Activated CD4-positive, alpha-beta T cell treated with anti-CD3 and anti-CD28 coated beads for 24 hours (primary cell): ENCODE measurements around the gene CDC42EP4.
"Not testable (repeated sequence)": the region's sequence is repeated elsewhere in the genome, so short reads cannot be mapped to it uniquely, and the experiment has no call there.

ENCODE experiments used
- DNase-seq, 2 donors: peaks; one replicate each; pipeline ENCODE4 v3.0.0-alpha.2; 2020; ENCODE audit warnings: low read depth in 2 of 2

CDC42EP4 gene

GRCh38 chr17:73278465-73279453 is 33.0 kb downstream of the CDC42EP4 start:
- no peak for DNase-seq

- DNase-seq: no peak
Measured at GRCh38 chr17:73278049-73278464, 33.7 kb downstream of the CDC42EP4 start.

GRCh38 chr17:73274490-73274889 is 37.3 kb downstream of the CDC42EP4 start:
- DNase-seq: no peak

GRCh38 chr17:73272906-73273218 is 38.9 kb downstream of the CDC42EP4 start:
- no peak for DNase-seq

- DNase-seq: no peak
Measured at GRCh38 chr17:73271072-73271471, 40.7 kb downstream of the CDC42EP4 start.

- no peak for DNase-seq
Measured at GRCh38 chr17:73269791-73270190, 42.0 kb downstream of the CDC42EP4 start.

GRCh38 chr17:73269329-73269615 is 42.5 kb downstream of the CDC42EP4 start:
- DNase-seq: no peak

GRCh38 chr17:73268582-73269328 is 43.0 kb downstream of the CDC42EP4 start:
- no peak for DNase-seq

GRCh38 chr17:73267648-73268537 is 43.9 kb downstream of the CDC42EP4 start:
- DNase-seq: no peak

GRCh38 chr17:73266796-73267195 is 45.0 kb downstream of the CDC42EP4 start:
- DNase-seq: no peak

- no peak for DNase-seq
Measured at GRCh38 chr17:73265646-73266640, 45.9 kb downstream of the CDC42EP4 start.

GRCh38 chr17:73264448-73264847 is 47.4 kb downstream of the CDC42EP4 start:
- not testable (repeated sequence) for DNase-seq

- no peak for DNase-seq
Measured at GRCh38 chr17:73262676-73263642, 48.8 kb downstream of the CDC42EP4 start.

- no peak for DNase-seq
Measured at GRCh38 chr17:73261952-73262675, 49.7 kb downstream of the CDC42EP4 start.

- DNase-seq: no peak
Measured at GRCh38 chr17:73261617-73261951, 50.2 kb downstream of the CDC42EP4 start, which contains the start of gene CPSF4L. TSS of gene CPSF4L (minus strand) at chr17:73261880. CDS start at chr17:73261818, 62 bp downstream.

- DNase-seq: no peak
Measured at GRCh38 chr17:73257516-73257915, 54.3 kb downstream of the CDC42EP4 start.

- DNase-seq: no peak
Measured at GRCh38 chr17:73256220-73256619, 55.6 kb downstream of the CDC42EP4 start.

GRCh38 chr17:73255671-73256181 is 56.1 kb downstream of the CDC42EP4 start:
- peak; percentile 42 to 47 for DNase-seq

- DNase-seq: no peak
Measured at GRCh38 chr17:73251871-73252270, 59.9 kb downstream of the CDC42EP4 start.
